BE2C (cell line): ENCODE data around the gene RXRA.

Experiments
- DNase-seq: peaks from one replicate; pipeline ENCODE4 v3.0.0-alpha.2; 2020
- H3K27me3 ChIP-seq: fragments of 250-450 bp; sonication (Bioruptor Pico); 2 replicates; pipeline ENCODE4 v1.5.1; 2020; ENCODE audit warnings: mild to moderate bottlenecking
- H3K36me3 ChIP-seq: fragments of 250-450 bp; sonication (Bioruptor Pico); 2 replicates; pipeline ENCODE4 v1.5.1; 2020; ENCODE audit warnings: mild to moderate bottlenecking
- H3K4me1 ChIP-seq: fragments of 250-450 bp; sonication (Bioruptor Pico); 2 replicates; pipeline ENCODE4 v1.5.1; 2020
- H3K4me3 ChIP-seq: 2 replicates; pipeline ENCODE4 v1.5.1; 2011; ENCODE audit warnings: low read depth, low read length
- H3K9me3 ChIP-seq: fragments of 250-450 bp; sonication (Bioruptor Pico); 2 replicates; pipeline ENCODE4 v1.5.1; 2020
- CTCF ChIP-seq: IDR thresholded peaks from 2 replicates; pipeline ENCODE4 v1.5.1; 2012; ENCODE audit warnings: mild to moderate bottlenecking, low read depth, low read length

RXRA gene

GRCh38 chr9:134391319-134392231 lies 65.3 kb downstream of the RXRA start:
- H3K4me3 ChIP-seq, result no peak overlapping the region
- no peaks in the 10 kb centered on the region for H3K4me1 ChIP-seq
- H3K9me3 ChIP-seq, result no peaks in the 10 kb centered on the region
- H3K36me3 ChIP-seq, result no peaks in the 10 kb centered on the region
- no peak for TF ChIP-seq CTCF
- no peak for DNase-seq
- no peaks in the 10 kb centered on the region for H3K27me3 ChIP-seq

GRCh38 chr9:134392900-134393299 lies 66.6 kb downstream of the RXRA start:
- Histone ChIP-seq H3K9me3 (no peaks in the 10 kb centered on the region), H3K36me3 (no peaks in the 10 kb centered on the region), H3K4me1 (no peaks in the 10 kb centered on the region), H3K4me3 (no peak overlapping the region), H3K27me3 (no peaks in the 10 kb centered on the region)
- DNase-seq, result no peak
- TF ChIP-seq CTCF, result no peak

- no peak for DNase-seq
- Histone ChIP-seq H3K36me3 (no peaks in the 10 kb centered on the region), H3K4me1 (no peaks in the 10 kb centered on the region), H3K9me3 (no peaks in the 10 kb centered on the region; the same call in 1 of the 2 replicates), H3K27me3 (no peaks in the 10 kb centered on the region), H3K4me3 (no peak overlapping the region)
- no peak for TF ChIP-seq CTCF
Observed at GRCh38 chr9:134393582-134394280, 67.5 kb downstream of the RXRA start.

- no peak for DNase-seq
- H3K4me1 ChIP-seq, result no peaks in the 10 kb centered on the region
- no peak for TF ChIP-seq CTCF
- no peak overlapping the region for H3K4me3 ChIP-seq
- no peaks in the 10 kb centered on the region for H3K36me3 ChIP-seq
- H3K27me3 ChIP-seq, result no peaks in the 10 kb centered on the region
- no peaks in the 10 kb centered on the region; the same call in 1 of the 2 replicates for H3K9me3 ChIP-seq
Observed at GRCh38 chr9:134395002-134395517, 68.8 kb downstream of the RXRA start.

GRCh38 chr9:134395737-134396257 lies 69.5 kb downstream of the RXRA start:
- no peaks in the 10 kb centered on the region for H3K4me1 ChIP-seq
- H3K4me3 ChIP-seq, result no peak overlapping the region
- no peaks in the 10 kb centered on the region; the same call in 1 of the 2 replicates for H3K9me3 ChIP-seq
- TF ChIP-seq CTCF, result no peak
- DNase-seq, result no peak
- no peaks in the 10 kb centered on the region for H3K36me3 ChIP-seq
- H3K27me3 ChIP-seq, result no peaks in the 10 kb centered on the region
